Smooth muscle cell (in vitro differentiated cells): Measurements from ENCODE around the gene LRIG1. TPM values are rescaled to one million over a fixed set of nuclear protein-coding genes. Genes with fewer than 3 reads are reported as not detected.
A peak's percentile ranks its signal among the peaks of the same experiment; 100 is the strongest.

Experiments used
- DNase-seq: peaks from one replicate; lab custom pipeline; 2025; ENCODE audit not compliant: unreplicated experiment; lab: John Stamatoyannopoulos, UW
- H2AFZ ChIP-seq: fragments of 200-600 bp; sonication (generic); 2 replicates; pipeline ENCODE4 v1.6.0; 2016; ENCODE audit warnings: antibody characterized with exemption, low read depth, mild to moderate bottlenecking
- H3F3A ChIP-seq: fragments of 200-600 bp; sonication (generic); 2 replicates; pipeline ENCODE4 v1.6.0; 2017; ENCODE audit warnings: antibody characterized with exemption, low read depth
- H3K27ac ChIP-seq: fragments of 200-600 bp; sonication (generic); 2 replicates; pipeline ENCODE4 v1.5.1; 2016; ENCODE audit warnings: low read depth, mild to moderate bottlenecking
- H3K27me3 ChIP-seq: fragments of 200-600 bp; sonication (generic); 2 replicates; pipeline ENCODE4 v1.6.1; 2016; ENCODE audit warnings: low read depth, mild to moderate bottlenecking
- H3K36me3 ChIP-seq: fragments of 200-600 bp; sonication (generic); 2 replicates; pipeline ENCODE4 v1.5.1; 2016; ENCODE audit warnings: low read depth
- H3K4me1 ChIP-seq: fragments of 200-600 bp; sonication (generic); 2 replicates; pipeline ENCODE4 v1.5.1; 2016; ENCODE audit warnings: low read depth
- H3K4me2 ChIP-seq: fragments of 200-600 bp; sonication (generic); 2 replicates; pipeline ENCODE4 v1.6.0; 2016; ENCODE audit warnings: mild to moderate bottlenecking
- H3K4me3 ChIP-seq: fragments of 200-600 bp; sonication (generic); 2 replicates; pipeline ENCODE4 v1.5.1; 2016; ENCODE audit warnings: mild to moderate bottlenecking
- H3K79me2 ChIP-seq: fragments of 200-600 bp; sonication (generic); 2 replicates; pipeline ENCODE4 v1.6.0; 2016; ENCODE audit warnings: low read depth, mild to moderate bottlenecking
- H3K9ac ChIP-seq: fragments of 200-600 bp; sonication (generic); 2 replicates; pipeline ENCODE4 v1.6.0; 2016; ENCODE audit warnings: low read depth
- H3K9me3 ChIP-seq: fragments of 200-600 bp; sonication (generic); replicated peaks from 2 replicates; pipeline ENCODE4 v1.5.1; 2016; ENCODE audit warnings: low read depth
- H4K20me1 ChIP-seq: fragments of 200-600 bp; sonication (generic); 2 replicates; pipeline ENCODE4 v1.6.0; 2016; ENCODE audit warnings: low read depth
- CTCF ChIP-seq: fragments of 200-600 bp; sonication (generic); IDR thresholded peaks from 2 replicates; pipeline ENCODE4 v1.5.1; 2017; ENCODE audit warnings: borderline replicate concordance, mild to moderate bottlenecking, antibody characterized with exemption; ENCODE audit not compliant: insufficient read depth, poor library complexity, severe bottlenecking
- WGBS: methylation state at CpG from one replicate; pipeline ENCODE4 v1.1.7; 2016; ENCODE audit warnings: low lambda C conversion rate; 5-methylcytosine and 5-hydroxymethylcytosine counted together
- polyA plus RNA-seq: library from polyadenylated mRNA; unstranded; fragments of >200 nt; fragmentation: Nextera tagmentation; extraction: Ambion mirVana; gene quantifications from 2 replicates; pipeline ENCODE4 v1.2.1, GENCODE V29; 2016
- total RNA-seq: library from RNA; depleted of rRNA; stranded (reverse); fragments of >200 nt; gene quantifications from 2 replicates; pipeline ENCODE4 v1.2.3, GENCODE V29; 2014

The LRIG1 gene
- total and polyA plus RNA-seq, 2 experiments from 2014 or later = 26.5 to 31.3 TPM

DNA sequence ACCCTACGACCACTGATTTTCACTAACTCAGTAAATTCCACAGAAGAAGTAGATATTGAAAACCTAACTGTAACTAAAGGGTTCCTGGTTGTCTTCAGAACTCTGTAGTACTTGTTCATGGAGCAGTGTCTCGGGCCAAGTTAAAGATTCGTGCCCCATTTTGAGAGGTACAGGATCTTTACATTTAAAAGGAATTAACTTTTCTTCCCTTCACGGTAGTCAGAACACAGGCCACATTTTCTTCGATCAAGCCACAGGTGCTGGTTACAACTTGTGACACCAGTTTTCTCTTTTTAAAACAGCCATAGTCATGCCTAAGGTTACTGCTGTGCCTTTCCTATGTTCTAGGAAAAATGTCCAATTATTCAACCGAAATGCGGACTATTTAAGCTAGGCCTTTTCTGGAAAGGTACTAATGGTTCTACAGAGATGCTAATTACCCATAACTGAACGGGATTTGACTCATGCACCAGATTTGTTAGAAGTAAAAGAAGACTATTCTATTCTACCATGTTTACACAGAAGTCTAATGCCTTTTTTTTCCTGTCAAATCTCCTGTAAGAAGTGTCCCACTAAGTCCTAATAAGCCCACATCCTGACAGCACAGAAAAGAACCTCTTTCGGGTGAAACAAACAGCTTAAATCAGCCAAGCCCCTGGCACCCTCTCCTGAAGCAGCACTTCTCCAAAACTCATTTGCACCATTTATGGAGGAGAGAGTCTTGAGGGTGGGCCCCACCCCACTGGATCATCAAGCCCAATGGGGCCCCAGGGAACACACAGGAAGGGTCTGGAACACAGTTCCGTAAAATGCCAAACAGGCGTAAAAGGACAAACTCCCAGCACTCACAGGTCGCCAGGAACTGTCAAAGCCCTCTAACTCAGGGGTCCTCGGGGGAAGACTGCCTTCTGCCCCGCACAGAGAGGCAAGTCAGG lies 1.9 kb downstream of the LRIG1 start:
- peaks cover 28% of the 10 kb centered on the region for H3K27me3 ChIP-seq
- no peaks in the 10 kb centered on the region for H3K36me3 ChIP-seq
- H3K79me2 ChIP-seq = peaks cover 56% of the 10 kb centered on the region
- peaks cover 52% of the 10 kb centered on the region for H3K4me1 ChIP-seq
- WGBS = 38% methylated on average over 14 of the region's 14 CpGs
- peaks cover 55% of the 10 kb centered on the region for H4K20me1 ChIP-seq
- peak overlapping the region; percentile 60 for H3K9ac ChIP-seq
- H3K4me3 ChIP-seq = peak overlapping the region; percentile 82
- H2AFZ ChIP-seq = no peak overlapping the region
- DNase-seq = no peak
- no peaks in the 10 kb centered on the region for H3F3A ChIP-seq
- TF ChIP-seq CTCF = no peak
- H3K9me3 ChIP-seq = no peaks in the 10 kb centered on the region
- peak overlapping the region; percentile 93 for H3K4me2 ChIP-seq
- no peak overlapping the region for H3K27ac ChIP-seq

DNA sequence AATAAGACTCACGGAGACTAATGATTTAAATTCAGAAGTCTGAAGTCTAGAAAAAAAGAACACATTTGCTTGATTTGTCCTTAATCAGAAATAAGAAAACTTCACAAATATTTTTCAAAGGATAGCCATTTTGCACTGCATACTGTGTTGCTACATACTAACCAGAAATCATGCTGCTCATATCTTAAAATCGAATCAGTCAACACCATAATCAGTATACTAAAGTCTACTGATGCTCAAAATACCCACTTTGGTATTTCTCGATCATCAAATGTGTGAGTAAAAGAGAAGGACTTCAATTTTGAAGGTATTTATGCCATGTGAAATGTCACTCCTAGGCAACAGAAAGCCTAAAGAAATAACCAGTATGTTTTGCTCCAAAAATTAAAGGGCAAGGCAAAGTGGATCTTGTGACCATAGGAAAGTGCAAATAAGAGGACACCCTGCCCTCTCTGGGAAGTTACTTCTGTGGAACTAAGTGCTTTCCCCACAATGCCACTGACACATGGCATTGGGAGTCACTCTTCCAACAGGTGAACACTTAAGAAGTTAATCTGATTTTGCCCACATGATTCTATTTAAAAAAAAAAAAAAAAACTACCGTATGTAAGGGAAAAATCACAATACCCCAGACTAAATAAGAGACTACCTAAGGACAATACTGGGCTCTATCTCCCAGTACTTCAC lies 2.7 kb downstream of the LRIG1 start:
- H4K20me1 ChIP-seq = peaks cover 63% of the 10 kb centered on the region
- 47% methylated on average over 4 of the region's 4 CpGs for WGBS
- peaks cover 60% of the 10 kb centered on the region for H3K79me2 ChIP-seq
- peaks cover 20% of the 10 kb centered on the region for H3K27me3 ChIP-seq
- peak overlapping the region; percentile 93 for H3K4me2 ChIP-seq
- no peaks in the 10 kb centered on the region for H3F3A ChIP-seq
- peaks cover 61% of the 10 kb centered on the region for H3K4me1 ChIP-seq
- H3K9me3 ChIP-seq = no peaks in the 10 kb centered on the region
- H3K27ac ChIP-seq = no peak overlapping the region
- no peak overlapping the region for H3K9ac ChIP-seq
- H3K36me3 ChIP-seq = no peaks in the 10 kb centered on the region
- no peak overlapping the region for H2AFZ ChIP-seq
- DNase-seq = no peak
- peak overlapping the region; percentile 82 for H3K4me3 ChIP-seq
- TF ChIP-seq CTCF = no peak

DNA sequence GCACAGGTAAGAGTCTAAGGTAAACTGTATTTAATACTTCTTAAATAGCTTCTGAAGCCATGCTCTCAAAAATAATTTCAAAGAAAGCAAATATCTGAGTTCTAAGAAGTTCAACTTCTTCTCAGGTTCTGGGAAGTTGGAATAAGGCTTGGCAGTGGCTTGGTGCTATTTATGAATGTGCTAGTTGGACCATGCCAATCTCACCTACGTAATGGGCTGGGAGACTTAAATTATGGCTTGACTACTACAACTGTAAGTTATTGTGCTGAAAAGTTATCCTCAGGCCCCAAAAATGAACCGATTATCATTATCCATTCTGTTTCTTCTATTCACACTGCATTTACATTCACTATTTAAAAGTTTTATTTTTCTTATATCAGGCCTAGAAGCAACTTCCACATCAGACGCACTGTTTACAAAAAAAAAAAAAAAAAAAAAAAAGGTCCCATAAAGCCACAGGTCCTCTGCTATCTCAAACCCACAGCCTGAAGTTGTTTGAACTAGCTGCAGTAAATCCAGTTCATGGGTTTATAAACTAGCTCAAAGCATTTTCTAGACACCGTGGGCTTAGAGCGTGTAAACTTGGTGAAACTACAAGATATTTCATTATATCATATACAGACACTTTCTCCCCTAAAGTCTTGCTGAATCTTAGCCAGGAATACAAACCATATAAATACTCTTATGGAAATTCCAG lies 3.4 kb downstream of the LRIG1 start:
- H3K4me1 ChIP-seq = peaks cover 68% of the 10 kb centered on the region
- H3K9me3 ChIP-seq = no peaks in the 10 kb centered on the region
- peak overlapping the region; percentile 93 for H3K4me2 ChIP-seq
- H3K36me3 ChIP-seq = no peaks in the 10 kb centered on the region
- 50% methylated on average over 5 of the region's 5 CpGs for WGBS
- H3K9ac ChIP-seq = no peak overlapping the region
- peaks cover 70% of the 10 kb centered on the region for H4K20me1 ChIP-seq
- H3K4me3 ChIP-seq = peak overlapping the region; percentile 82
- TF ChIP-seq CTCF = no peak
- no peak overlapping the region for H3K27ac ChIP-seq
- no peak overlapping the region for H2AFZ ChIP-seq
- H3K79me2 ChIP-seq = peaks cover 67% of the 10 kb centered on the region
- peaks cover 13% of the 10 kb centered on the region for H3K27me3 ChIP-seq
- no peak for DNase-seq
- no peaks in the 10 kb centered on the region for H3F3A ChIP-seq
